Osteocyte (in vitro differentiated cells): ENCODE results near the gene CLHC1. TPM values are rescaled to one million over a fixed set of nuclear protein-coding genes. Genes with fewer than 3 reads are reported as not detected.

ENCODE experiments used
- DNase-seq: peaks from one replicate; pipeline ENCODE4 v3.0.0; 2021; ENCODE audit warnings: mixed read lengths; ENCODE audit not compliant: unreplicated experiment; ENCODE audit errors: extremely low spot score
- H3K27ac Mint-ChIP-seq: one replicate; pipeline ENCODE4 v1.8.0; 2021; ENCODE audit warnings: mild to moderate bottlenecking, mixed read lengths; ENCODE audit not compliant: unreplicated experiment
- H3K27me3 Mint-ChIP-seq: one replicate; pipeline ENCODE4 v1.8.0; 2021; ENCODE audit warnings: mixed read lengths; ENCODE audit not compliant: unreplicated experiment
- H3K36me3 Mint-ChIP-seq: one replicate; pipeline ENCODE4 v1.8.0; 2021; ENCODE audit warnings: mixed read lengths; ENCODE audit not compliant: unreplicated experiment
- H3K4me1 Mint-ChIP-seq: one replicate; pipeline ENCODE4 v1.8.0; 2021; ENCODE audit warnings: mixed read lengths; ENCODE audit not compliant: unreplicated experiment
- H3K4me3 Mint-ChIP-seq: one replicate; pipeline ENCODE4 v1.8.0; 2021; ENCODE audit warnings: mild to moderate bottlenecking, moderate library complexity, mixed read lengths; ENCODE audit not compliant: unreplicated experiment
- H3K9me3 Mint-ChIP-seq: one replicate; pipeline ENCODE4 v1.8.0; 2021; ENCODE audit warnings: mixed read lengths; ENCODE audit not compliant: unreplicated experiment
- total RNA-seq: library from RNA; stranded (reverse); gene quantifications from 2 replicates; pipeline ENCODE4 v1.2.1, GENCODE V29; 2021
- TF ChIP-seq, protein P1 (sequence below): fragments of 200-600 bp; sonication (generic); IDR thresholded peaks from 2 replicates; pipeline ENCODE4 v1.5.0; 2021; ENCODE audit warnings: antibody characterized with exemption, mild to moderate bottlenecking, moderate library complexity

CLHC1 gene
- total RNA-seq, 1 donor from 2014 or later, result 23.5 TPM

DNA sequence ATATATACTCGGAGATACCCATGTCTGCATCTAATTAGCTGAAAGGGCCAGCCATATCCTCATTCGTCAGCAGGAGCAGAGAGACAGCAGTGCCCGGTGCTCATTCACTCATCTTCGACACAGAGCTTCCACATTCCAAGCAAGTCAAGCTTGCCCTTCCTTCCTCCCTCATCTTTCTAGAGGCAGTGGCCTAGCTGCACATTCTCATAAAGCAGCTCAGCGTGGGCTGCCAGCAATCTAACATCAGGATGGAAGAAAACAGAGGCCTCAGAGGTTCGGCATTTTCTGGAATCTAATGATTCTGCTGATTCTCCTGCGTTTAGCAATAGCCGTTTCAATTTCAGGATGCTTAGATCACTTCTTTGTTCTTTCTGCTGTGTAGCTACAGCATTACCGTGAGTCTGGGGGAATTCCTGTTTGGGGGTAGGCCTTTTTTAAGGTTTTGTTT, 68.8 kb downstream of the CLHC1 start:
- no peaks in the 10 kb centered on the region for H3K27me3 Mint-ChIP-seq
- H3K4me1 Mint-ChIP-seq, result peaks cover 53% of the 10 kb centered on the region
- TF ChIP-seq, protein P1, sequence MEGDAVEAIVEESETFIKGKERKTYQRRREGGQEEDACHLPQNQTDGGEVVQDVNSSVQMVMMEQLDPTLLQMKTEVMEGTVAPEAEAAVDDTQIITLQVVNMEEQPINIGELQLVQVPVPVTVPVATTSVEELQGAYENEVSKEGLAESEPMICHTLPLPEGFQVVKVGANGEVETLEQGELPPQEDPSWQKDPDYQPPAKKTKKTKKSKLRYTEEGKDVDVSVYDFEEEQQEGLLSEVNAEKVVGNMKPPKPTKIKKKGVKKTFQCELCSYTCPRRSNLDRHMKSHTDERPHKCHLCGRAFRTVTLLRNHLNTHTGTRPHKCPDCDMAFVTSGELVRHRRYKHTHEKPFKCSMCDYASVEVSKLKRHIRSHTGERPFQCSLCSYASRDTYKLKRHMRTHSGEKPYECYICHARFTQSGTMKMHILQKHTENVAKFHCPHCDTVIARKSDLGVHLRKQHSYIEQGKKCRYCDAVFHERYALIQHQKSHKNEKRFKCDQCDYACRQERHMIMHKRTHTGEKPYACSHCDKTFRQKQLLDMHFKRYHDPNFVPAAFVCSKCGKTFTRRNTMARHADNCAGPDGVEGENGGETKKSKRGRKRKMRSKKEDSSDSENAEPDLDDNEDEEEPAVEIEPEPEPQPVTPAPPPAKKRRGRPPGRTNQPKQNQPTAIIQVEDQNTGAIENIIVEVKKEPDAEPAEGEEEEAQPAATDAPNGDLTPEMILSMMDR, result no peak
- DNase-seq, result peak; percentile 65
- no peaks in the 10 kb centered on the region for H3K9me3 Mint-ChIP-seq
- peak overlapping the region; percentile 82 for H3K27ac Mint-ChIP-seq
- no peak overlapping the region for H3K4me3 Mint-ChIP-seq
- H3K36me3 Mint-ChIP-seq, result no peaks in the 10 kb centered on the region

- Mint-ChIP-seq H3K36me3 (no peaks in the 10 kb centered on the region), H3K4me3 (no peak overlapping the region), H3K27ac (peak overlapping the region; percentile 82), H3K27me3 (no peaks in the 10 kb centered on the region), H3K9me3 (no peaks in the 10 kb centered on the region), H3K4me1 (peaks cover 52% of the 10 kb centered on the region)
- TF ChIP-seq, protein P1, result no peak
- peak; percentile 67 for DNase-seq
Observed at GRCh38 chr2:55162284-55163006, 69.6 kb downstream of the CLHC1 start.

DNA sequence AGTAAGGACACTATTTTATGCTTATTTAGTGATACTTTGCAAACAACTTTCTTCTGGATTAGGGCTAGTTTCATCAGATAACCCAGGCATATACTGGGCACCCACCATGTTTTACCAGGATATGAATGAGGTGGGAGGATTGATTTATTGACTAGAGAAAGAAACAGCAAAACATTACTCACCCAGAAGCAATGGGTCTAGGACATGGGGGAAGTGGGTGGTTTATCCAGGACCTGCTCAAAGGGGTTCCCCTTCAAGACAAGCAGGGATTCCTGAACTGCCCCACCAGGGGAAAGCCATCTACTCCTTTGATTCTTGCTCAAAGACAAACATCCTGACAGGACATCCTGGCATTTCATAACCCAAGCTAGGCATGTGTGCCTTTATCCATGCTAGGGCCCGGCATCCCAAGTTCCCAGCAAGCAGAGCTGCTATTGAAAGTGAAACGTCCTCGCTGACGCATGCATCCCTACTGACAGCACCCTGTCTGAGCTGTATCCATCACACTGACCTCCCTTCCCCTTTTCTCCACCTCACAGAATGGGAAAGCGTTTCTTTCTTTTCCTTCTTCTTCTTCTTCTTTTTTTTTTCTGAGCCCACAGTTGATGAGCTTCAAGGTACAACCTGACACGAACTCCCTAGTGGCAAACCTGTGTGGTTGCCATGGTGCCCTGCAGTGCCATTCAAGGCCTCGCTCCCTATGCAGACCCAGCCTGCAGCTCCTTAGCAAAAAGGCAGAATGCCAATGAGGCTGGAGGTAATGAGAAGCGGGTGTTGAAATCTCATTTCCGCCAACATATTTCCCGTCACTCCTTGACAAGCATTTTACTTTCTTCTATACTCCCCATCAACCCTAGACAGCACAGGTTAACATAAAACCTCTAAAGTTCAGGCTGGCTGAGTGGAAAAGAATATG, 70.5 kb downstream of the CLHC1 start:
- Mint-ChIP-seq H3K4me1 (peaks cover 57% of the 10 kb centered on the region), H3K9me3 (no peaks in the 10 kb centered on the region), H3K27me3 (no peaks in the 10 kb centered on the region), H3K36me3 (no peaks in the 10 kb centered on the region), H3K27ac (no peak overlapping the region), H3K4me3 (no peak overlapping the region)
- TF ChIP-seq, protein P1, result no peak
- peak; percentile 54 for DNase-seq

GRCh38 chr2:55160422-55160821, 71.7 kb downstream of the CLHC1 start:
- Mint-ChIP-seq H3K27ac (no peak overlapping the region), H3K4me1 (peaks cover 60% of the 10 kb centered on the region), H3K9me3 (no peaks in the 10 kb centered on the region), H3K4me3 (no peak overlapping the region), H3K27me3 (no peaks in the 10 kb centered on the region), H3K36me3 (no peaks in the 10 kb centered on the region)
- TF ChIP-seq, protein P1, result no peak
- DNase-seq, result peak; percentile 42

DNA sequence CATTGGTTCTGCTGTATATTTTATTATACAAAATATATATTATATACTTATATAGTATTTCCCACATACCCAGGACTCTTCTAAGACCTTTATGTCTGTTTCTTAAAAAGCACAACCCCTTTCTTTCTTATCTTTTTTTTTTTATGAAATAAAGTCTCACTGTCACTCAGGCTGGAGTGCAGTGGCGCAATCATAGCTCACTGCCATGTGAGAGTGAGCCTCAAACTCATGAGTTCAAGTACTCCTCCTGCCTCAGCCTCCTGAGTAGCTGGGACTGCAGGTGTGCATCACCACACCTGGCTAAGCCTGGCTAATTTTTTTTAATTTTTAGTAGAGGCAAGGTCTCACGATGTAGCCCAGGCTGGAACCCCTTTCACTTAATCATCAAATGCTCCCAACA, 72.3 kb downstream of the CLHC1 start:
- Mint-ChIP-seq H3K27ac (no peak overlapping the region), H3K27me3 (no peaks in the 10 kb centered on the region), H3K4me3 (no peak overlapping the region), H3K4me1 (peaks cover 60% of the 10 kb centered on the region), H3K9me3 (no peaks in the 10 kb centered on the region), H3K36me3 (no peaks in the 10 kb centered on the region)
- TF ChIP-seq, protein P1, result no peak
- DNase-seq, result peak; percentile 17
